ENCODE measurements around the gene EXD3.
"Not testable (repeated sequence)": the region's sequence is repeated elsewhere in the genome, so short reads cannot be mapped to it uniquely, and the experiment has no call there.

The EXD3 gene

GRCh38 chr9:137410891-137411249, 12.1 kb downstream of the EXD3 start:
- no peak for DNase-seq (ENCODE audit: low read depth)
- no peak for TF ChIP-seq CTCF (IDR thresholded peaks at IDR 0.05; ENCODE audit: control insufficient read depth, extremely low read depth, insufficient read depth)
- H3K4me3 ChIP-seq (ENCODE audit: low read depth, low read length), result no peak overlapping the region

GRCh38 chr9:137410236-137410890, 12.6 kb downstream of the EXD3 start:
- DNase-seq (ENCODE audit: low read depth); H3K4me3 ChIP-seq (ENCODE audit: low read depth, low read length): not testable (repeated sequence)

GRCh38 chr9:137409515-137409914, 13.4 kb downstream of the EXD3 start:
- H3K4me3 ChIP-seq (ENCODE audit: low read depth, low read length), result no peak overlapping the region
- TF ChIP-seq CTCF (IDR thresholded peaks at IDR 0.05; ENCODE audit: control insufficient read depth, extremely low read depth, insufficient read depth), result no peak
- DNase-seq (ENCODE audit: low read depth), result no peak

GRCh38 chr9:137408651-137409405, 14.1 kb downstream of the EXD3 start:
- no peak for TF ChIP-seq CTCF (IDR thresholded peaks at IDR 0.05; ENCODE audit: control insufficient read depth, extremely low read depth, insufficient read depth)
- no peak overlapping the region for H3K4me3 ChIP-seq (ENCODE audit: low read depth, low read length)
- DNase-seq (ENCODE audit: low read depth), result no peak

GRCh38 chr9:137407590-137408300, 15.2 kb downstream of the EXD3 start:
- no peak overlapping the region for H3K4me3 ChIP-seq (ENCODE audit: low read depth, low read length)
- TF ChIP-seq CTCF (IDR thresholded peaks at IDR 0.05; ENCODE audit: control insufficient read depth, extremely low read depth, insufficient read depth), result no peak
- DNase-seq (ENCODE audit: low read depth), result no peak

GRCh38 chr9:137406876-137407589, 15.9 kb downstream of the EXD3 start:
- peak; percentile 61 for TF ChIP-seq CTCF (IDR thresholded peaks at IDR 0.05; ENCODE audit: control insufficient read depth, extremely low read depth, insufficient read depth)
- no peak for DNase-seq (ENCODE audit: low read depth)
- no peak overlapping the region for H3K4me3 ChIP-seq (ENCODE audit: low read depth, low read length)
